CD4-positive, alpha-beta T cell treated with Interferon alpha-2 for 1 hour (primary cell): Measurements from ENCODE around the gene NLRP3.
"Not testable (repeated sequence)": the region's sequence is repeated elsewhere in the genome, so short reads cannot be mapped to it uniquely, and the experiment has no call there.

Experiments used
- DNase-seq, 2 donors: peaks; one replicate each; pipeline ENCODE4 v3.0.0-alpha.2; 2020 to 2022

The NLRP3 gene

GRCh38 chr1:247441606-247442005, 25.6 kb downstream of the NLRP3 start:
- DNase-seq, result no peak

GRCh38 chr1:247442164-247442563, 26.2 kb downstream of the NLRP3 start:
- DNase-seq, result no peak

DNA sequence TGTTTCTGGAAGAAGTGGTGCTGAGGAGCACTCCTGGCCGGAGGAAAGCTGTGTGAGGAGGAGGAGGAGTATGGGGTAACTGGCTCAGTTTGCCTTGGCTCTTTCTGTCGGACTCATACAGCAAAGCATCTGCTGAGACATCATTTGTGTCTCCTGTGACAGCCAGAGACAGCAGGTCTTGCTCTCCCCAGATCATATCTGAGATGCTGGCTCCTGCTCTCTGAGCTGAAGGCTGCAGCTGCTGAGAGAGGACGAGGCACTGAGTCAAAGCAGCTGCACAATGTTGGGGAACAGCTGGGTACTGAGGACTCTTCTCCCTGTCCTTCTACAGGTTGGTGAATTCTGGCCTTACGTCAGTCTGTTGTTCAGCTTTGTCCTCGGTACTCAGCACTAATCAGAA, 27.7 kb downstream of the NLRP3 start:
- no peak for DNase-seq

GRCh38 chr1:247444571-247444970, 28.6 kb downstream of the NLRP3 start:
- no peak for DNase-seq

DNA sequence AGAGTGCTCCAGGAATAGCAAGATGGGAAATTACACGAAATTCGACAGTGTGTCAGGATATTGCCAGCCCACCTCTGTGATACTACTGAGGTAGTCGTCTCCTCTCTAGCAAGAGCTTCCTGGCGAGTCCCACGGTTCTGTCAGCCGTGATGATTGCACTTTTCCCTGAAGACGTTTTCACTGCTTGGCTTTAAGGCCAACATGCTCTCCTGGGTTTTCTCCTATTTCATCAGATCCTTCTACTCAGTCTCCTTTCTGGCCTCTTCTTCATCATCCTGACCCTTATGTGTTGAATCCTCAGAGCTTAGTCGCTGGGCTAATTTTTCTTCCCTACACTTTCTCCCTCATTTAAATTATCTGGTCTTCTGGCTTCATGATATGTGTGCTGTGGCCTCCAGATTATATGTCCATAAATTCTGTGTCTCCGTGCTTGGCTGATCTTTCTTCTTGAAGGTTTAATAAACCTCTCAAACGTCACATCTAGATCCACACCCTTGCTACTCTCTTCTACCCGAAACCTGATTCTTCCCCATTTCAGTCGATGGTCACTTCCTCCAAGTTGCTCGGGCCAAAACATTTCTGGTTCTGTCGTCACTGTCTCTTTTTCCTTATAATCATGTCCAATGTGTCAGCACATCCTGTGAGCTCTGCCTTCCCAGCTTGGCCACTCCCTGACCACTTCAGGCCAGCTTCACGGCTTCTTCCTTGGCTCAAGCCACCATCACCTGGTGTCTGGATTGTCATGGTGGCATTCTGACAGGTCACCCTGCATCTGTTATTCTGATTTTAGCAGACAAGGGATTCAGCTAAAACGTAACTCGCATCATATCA, 29.8 kb downstream of the NLRP3 start:
- peak in 1 of 2 donors; percentile 58 for DNase-seq

DNA sequence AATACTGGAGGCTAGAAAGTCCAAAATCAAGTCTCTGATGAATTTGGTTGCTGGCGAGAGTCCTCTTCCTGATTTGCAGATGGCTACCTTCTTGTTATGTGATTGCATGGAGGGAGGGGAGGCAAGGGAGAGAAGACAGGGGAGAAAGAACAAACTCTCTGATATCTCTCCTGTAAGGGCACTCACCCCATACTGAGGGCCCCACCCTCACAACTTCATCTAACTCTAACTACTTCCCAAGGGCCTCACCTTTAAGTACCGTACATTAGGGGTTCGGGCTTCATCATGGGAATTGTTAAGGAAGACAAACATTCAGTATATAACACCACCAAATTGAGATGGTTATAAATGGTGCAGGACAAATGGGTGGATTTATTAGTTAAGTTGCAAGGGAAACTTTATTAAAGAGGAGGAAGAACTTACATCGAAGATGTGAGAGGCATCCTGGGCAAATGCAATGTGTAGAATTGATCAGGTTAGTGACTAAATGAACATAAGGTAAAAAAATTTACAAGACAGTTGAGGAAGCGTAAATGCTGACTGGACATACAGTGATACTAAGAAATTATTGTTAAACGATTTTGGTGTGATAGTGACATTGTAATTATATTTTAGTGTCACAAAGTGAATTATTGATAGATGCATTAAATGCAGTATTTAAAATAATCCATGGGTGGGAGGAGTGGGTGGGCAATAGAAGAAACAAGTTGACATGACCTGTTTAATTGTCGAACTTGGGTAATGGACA, 31.4 kb downstream of the NLRP3 start:
- DNase-seq, result no peak

GRCh38 chr1:247448107-247448791, 32.3 kb downstream of the NLRP3 start:
- peak; percentile 37 to 46 for DNase-seq

DNA sequence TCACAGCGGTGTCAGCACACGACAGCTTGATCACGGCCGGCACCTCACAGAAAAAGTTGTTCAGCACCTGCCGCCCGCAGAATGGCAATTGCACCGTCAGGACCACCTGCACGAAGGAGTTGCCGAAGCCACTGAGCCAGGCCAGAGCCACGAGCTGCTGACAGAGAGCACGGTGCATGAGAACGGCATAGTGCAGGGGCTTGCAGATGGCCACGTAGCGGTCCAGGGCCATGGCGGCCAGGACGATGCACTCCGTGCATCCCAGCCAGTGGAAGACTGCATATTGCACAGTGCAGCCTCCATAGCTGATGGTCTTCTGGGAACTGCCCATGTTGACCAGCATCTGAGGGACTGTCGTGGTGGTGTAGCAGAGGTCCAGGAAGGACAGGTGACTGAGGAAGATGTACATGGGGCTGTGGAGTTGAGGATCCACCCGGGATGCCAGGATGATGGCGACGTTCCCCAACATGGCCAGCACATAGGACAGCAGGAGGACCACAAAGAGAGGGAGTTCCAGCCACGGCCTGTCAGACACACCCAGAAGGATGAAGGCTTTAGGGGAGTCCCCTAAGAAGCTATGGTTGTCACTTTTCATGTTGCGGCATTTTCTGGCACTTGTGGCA, 35.5 kb downstream of the NLRP3 start:
- no peak for DNase-seq

GRCh38 chr1:247452447-247453039, 36.6 kb downstream of the NLRP3 start:
- DNase-seq, result no peak

- DNase-seq, result no peak
Measured at GRCh38 chr1:247453245-247453644, 37.3 kb downstream of the NLRP3 start.

GRCh38 chr1:247453997-247454396, 38.0 kb downstream of the NLRP3 start:
- no peak for DNase-seq

GRCh38 chr1:247456021-247456420, 40.0 kb downstream of the NLRP3 start:
- no peak for DNase-seq

GRCh38 chr1:247456914-247457639, 41.1 kb downstream of the NLRP3 start:
- no peak for DNase-seq

GRCh38 chr1:247459507-247459906, 43.5 kb downstream of the NLRP3 start:
- DNase-seq, result no peak

GRCh38 chr1:247465796-247466195, 49.8 kb downstream of the NLRP3 start:
- no peak for DNase-seq

DNA sequence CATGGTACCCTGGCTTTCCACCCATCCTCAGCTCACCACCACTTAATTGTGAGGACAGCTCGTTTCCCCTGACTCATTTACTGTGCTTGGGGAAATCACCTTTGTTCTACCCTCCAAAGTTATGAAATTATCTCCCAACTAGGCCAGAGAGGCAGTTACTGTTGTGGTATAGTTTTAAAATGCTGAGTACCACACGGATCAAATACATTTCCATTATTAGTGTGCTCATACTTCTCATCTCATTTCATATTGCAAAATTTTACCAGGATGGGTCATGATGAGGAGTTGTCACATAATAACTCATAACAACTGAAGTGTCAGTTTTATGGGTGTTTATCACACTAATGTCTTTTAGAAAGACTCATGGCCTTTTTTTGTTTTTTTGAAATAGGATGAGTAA, 51.2 kb downstream of the NLRP3 start:
- no peak for DNase-seq

DNA sequence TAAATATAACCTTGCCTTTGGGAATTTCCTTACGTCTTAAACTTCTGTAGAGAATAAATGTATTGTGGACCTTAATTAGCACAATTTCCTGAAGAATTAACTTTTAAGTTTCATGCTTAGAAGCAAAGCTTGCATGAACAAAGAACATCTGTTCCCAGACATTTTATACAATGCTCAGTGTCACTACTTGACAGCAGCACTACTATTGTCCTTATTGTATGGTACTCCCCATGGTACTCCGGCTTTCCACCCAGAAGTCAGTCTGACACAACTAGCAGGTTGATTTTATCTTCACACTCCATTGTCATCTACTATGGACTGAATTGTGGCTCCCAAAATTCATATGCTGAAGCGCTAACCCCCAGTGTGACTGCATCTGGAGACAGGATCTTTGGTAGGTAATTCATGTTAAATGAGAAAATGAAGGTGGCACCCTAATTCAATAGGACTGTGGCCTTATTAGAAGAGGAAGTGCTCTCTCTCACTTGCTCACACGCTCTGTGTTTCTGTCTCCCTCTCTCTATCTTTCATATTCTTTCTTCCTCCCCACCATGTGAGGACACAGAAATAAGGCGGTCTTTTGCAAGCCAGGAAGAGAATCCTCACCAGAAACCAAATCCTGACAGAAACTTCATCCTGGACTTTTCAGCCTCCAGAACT, 52.6 kb downstream of the NLRP3 start:
- no peak for DNase-seq

GRCh38 chr1:247469141-247469535, 53.2 kb downstream of the NLRP3 start:
- no peak for DNase-seq

DNA sequence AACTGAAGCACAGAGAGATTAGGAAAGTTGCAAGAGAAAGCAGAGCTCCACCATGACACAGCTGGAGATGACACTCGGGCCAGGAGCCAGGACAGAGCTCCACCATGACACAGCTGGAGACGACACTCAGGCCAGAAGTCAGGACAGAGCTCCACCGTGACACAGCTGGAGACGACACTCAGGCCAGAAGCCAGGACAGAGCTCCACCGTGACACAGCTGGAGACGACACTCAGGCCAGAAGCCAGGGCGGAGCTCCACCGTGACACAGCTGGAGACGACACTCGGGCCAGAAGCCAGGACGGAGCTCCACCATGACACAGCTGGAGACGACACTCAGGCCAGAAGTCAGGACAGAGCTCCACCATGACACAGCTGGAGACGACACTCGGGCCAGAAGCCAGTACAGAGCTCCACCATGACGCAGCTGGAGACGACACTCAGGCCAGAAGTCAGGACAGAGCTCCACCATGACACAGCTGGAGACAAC, 55.0 kb downstream of the NLRP3 start:
- not testable (repeated sequence) for DNase-seq

DNA sequence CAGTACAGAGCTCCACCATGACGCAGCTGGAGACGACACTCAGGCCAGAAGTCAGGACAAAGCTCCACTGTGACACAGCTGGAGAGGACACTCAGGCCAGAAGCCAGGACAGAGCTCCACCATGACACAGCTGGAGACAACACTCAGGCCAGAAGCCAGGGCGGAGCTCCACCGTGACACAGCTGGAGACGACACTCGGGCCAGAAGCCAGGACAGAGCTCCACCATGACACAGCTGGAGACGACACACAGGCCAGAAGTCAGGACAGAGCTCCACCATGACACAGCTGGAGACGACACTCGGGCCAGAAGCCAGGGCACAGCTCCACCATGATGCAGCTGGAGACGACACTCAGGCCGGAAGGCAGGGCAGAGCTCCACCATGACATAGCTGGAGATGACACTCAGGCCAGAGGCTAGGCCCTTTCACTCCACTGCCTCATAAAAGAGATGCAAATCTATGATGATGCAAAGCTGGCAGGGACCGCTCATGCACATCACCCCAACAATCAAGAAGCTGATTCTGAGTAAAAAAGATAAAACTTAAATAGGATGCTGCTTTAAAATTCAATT, 55.6 kb downstream of the NLRP3 start:
- DNase-seq, result no peak

GRCh38 chr1:247472035-247472434, 56.1 kb downstream of the NLRP3 start:
- DNase-seq, result no peak
